Transverse colon (tissue), 4 donors: ENCODE results near the gene GRIFIN.

Experiments
- POLR2A ChIP-seq: fragments of 450-650 bp; IDR thresholded peaks from one replicate; pipeline ENCODE4 v1.6.1; 2016; ENCODE audit warnings: antibody characterized with exemption, mild to moderate bottlenecking, moderate library complexity
- POLR2AphosphoS5 ChIP-seq, 3 donors: sonication (generic); formaldehyde crosslinking; IDR thresholded peaks; one replicate each; pipeline ENCODE4 v1.6.1; 2016; ENCODE audit warnings: antibody characterized with exemption in 3 of 3
- TF ChIP-seq, protein P1 (sequence below), 5 experiments: fragments of 200-600 bp in 3 of 5; fragments of 450-650 bp in 2 of 5; sonication (generic) in 3 of 5; IDR thresholded peaks; 1 replicate in 2 of 5; 2 replicates in 3 of 5; pipeline ENCODE4 v1.5.1; 2016 to 2017; ENCODE audit warnings: antibody characterized with exemption in 5 of 5, inconsistent platforms in 3 of 5, mild to moderate bottlenecking in 2 of 5, moderate library complexity in 1 of 5

DNA sequence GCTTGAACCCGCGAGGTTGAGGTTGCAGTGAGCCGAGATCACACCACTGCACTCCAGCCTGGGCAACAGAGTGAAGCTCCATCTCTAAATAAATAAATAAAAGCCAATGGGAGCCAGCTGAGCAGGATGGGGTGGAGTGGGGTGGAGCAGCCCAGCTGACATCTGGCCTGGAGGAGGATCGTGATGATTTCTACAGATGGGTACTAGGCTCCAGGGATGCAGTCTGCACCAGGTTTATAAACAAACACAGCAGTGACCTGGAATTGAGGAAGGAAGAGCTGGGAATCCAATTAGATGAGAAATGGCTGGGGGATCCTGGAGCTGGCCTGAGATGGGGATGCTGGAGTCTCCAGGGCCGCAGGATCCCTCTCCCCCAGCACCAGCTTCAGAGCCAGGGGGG lies 7.3 kb upstream of the GRIFIN start:
- TF ChIP-seq, protein P1, sequence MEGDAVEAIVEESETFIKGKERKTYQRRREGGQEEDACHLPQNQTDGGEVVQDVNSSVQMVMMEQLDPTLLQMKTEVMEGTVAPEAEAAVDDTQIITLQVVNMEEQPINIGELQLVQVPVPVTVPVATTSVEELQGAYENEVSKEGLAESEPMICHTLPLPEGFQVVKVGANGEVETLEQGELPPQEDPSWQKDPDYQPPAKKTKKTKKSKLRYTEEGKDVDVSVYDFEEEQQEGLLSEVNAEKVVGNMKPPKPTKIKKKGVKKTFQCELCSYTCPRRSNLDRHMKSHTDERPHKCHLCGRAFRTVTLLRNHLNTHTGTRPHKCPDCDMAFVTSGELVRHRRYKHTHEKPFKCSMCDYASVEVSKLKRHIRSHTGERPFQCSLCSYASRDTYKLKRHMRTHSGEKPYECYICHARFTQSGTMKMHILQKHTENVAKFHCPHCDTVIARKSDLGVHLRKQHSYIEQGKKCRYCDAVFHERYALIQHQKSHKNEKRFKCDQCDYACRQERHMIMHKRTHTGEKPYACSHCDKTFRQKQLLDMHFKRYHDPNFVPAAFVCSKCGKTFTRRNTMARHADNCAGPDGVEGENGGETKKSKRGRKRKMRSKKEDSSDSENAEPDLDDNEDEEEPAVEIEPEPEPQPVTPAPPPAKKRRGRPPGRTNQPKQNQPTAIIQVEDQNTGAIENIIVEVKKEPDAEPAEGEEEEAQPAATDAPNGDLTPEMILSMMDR (IDR thresholded peaks at IDR 0.05), result no peak
- TF ChIP-seq POLR2A (no peak), POLR2AphosphoS5 (IDR thresholded peaks at IDR 0.05) (peak in 2 of 3 donors; percentile 25 to 38)
